ENCODE measurements around the gene TNRC6C. TPM values are rescaled to one million over a fixed set of nuclear protein-coding genes. Genes with fewer than 3 reads are reported as not detected.

The TNRC6C gene
- total RNA-seq, 1 donor from 2014 or later: 13.1 TPM

GRCh38 chr17:77941004-77941403, 17.5 kb upstream of the TNRC6C start:
- no peak for DNase-seq (ENCODE audit: low spot score)
- H3K27ac Mint-ChIP-seq (ENCODE audit: unreplicated experiment): no peak overlapping the region
- TF ChIP-seq CTCF (IDR thresholded peaks at IDR 0.05; ENCODE audit: unreplicated experiment): no peak
- no peaks in the 10 kb centered on the region for H3K9me3 Mint-ChIP-seq (ENCODE audit: unreplicated experiment)
- peaks cover 6% of the 10 kb centered on the region for H3K27me3 Mint-ChIP-seq (ENCODE audit: unreplicated experiment)
- peaks cover 8% of the 10 kb centered on the region for H3K4me1 Mint-ChIP-seq (ENCODE audit: unreplicated experiment)
- H3K36me3 Mint-ChIP-seq (ENCODE audit: low read depth, unreplicated experiment): no peaks in the 10 kb centered on the region
- H3K4me3 Mint-ChIP-seq (ENCODE audit: unreplicated experiment): no peak overlapping the region

- Mint-ChIP-seq H3K36me3 (ENCODE audit: low read depth, unreplicated experiment) (no peaks in the 10 kb centered on the region), H3K9me3 (ENCODE audit: unreplicated experiment) (no peaks in the 10 kb centered on the region), H3K27me3 (ENCODE audit: unreplicated experiment) (peaks cover 8% of the 10 kb centered on the region), H3K4me3 (ENCODE audit: unreplicated experiment) (no peak overlapping the region), H3K27ac (ENCODE audit: unreplicated experiment) (no peak overlapping the region), H3K4me1 (ENCODE audit: unreplicated experiment) (peaks cover 4% of the 10 kb centered on the region)
- TF ChIP-seq CTCF (IDR thresholded peaks at IDR 0.05; ENCODE audit: unreplicated experiment): no peak
- DNase-seq (ENCODE audit: low spot score): no peak
These were observed 16.2 kb upstream of the TNRC6C start for GRCh38 chr17:77942112-77942988.

- Mint-ChIP-seq H3K9me3 (ENCODE audit: unreplicated experiment) (no peaks in the 10 kb centered on the region), H3K27ac (ENCODE audit: unreplicated experiment) (no peak overlapping the region), H3K36me3 (ENCODE audit: low read depth, unreplicated experiment) (no peaks in the 10 kb centered on the region), H3K27me3 (ENCODE audit: unreplicated experiment) (peaks cover 8% of the 10 kb centered on the region), H3K4me1 (ENCODE audit: unreplicated experiment) (peaks cover 5% of the 10 kb centered on the region), H3K4me3 (ENCODE audit: unreplicated experiment) (no peak overlapping the region)
- TF ChIP-seq CTCF (IDR thresholded peaks at IDR 0.05; ENCODE audit: unreplicated experiment): no peak
- DNase-seq (ENCODE audit: low spot score): no peak
These were observed 14.5 kb upstream of the TNRC6C start for GRCh38 chr17:77943971-77944370.

- Mint-ChIP-seq H3K27me3 (ENCODE audit: unreplicated experiment) (peaks cover 8% of the 10 kb centered on the region), H3K9me3 (ENCODE audit: unreplicated experiment) (no peaks in the 10 kb centered on the region), H3K4me3 (ENCODE audit: unreplicated experiment) (no peak overlapping the region), H3K4me1 (ENCODE audit: unreplicated experiment) (peaks cover 5% of the 10 kb centered on the region), H3K36me3 (ENCODE audit: low read depth, unreplicated experiment) (no peaks in the 10 kb centered on the region), H3K27ac (ENCODE audit: unreplicated experiment) (no peak overlapping the region)
- no peak for DNase-seq (ENCODE audit: low spot score)
- TF ChIP-seq CTCF (IDR thresholded peaks at IDR 0.05; ENCODE audit: unreplicated experiment): no peak
These were observed 13.9 kb upstream of the TNRC6C start for GRCh38 chr17:77944390-77945222.
